Astrocyte of the spinal cord (primary cell): ENCODE results near the gene ZNF593.
A peak's percentile ranks its signal among the peaks of the same experiment; 100 is the strongest.

Experiments
- DNase-seq: peaks from one replicate; pipeline ENCODE4 v3.0.0; 2011; ENCODE audit warnings: low read depth, low spot score
- H3K4me3 ChIP-seq: 2 replicates; pipeline ENCODE4 v1.5.1; 2011; ENCODE audit warnings: low read depth, mild to moderate bottlenecking, low read length, moderate library complexity
- in situ Hi-C: cut with HindIII; loops from 2 replicates; pipeline ENCODE4 v1.10.0; 2017; ENCODE audit warnings: low sequenced_read_pairs
- TF ChIP-seq, protein P1 (sequence below): IDR thresholded peaks from 2 replicates; pipeline ENCODE4 v1.5.1; 2012; ENCODE audit warnings: low read depth, mild to moderate bottlenecking, low read length, inconsistent platforms

Gene ZNF593

DNA sequence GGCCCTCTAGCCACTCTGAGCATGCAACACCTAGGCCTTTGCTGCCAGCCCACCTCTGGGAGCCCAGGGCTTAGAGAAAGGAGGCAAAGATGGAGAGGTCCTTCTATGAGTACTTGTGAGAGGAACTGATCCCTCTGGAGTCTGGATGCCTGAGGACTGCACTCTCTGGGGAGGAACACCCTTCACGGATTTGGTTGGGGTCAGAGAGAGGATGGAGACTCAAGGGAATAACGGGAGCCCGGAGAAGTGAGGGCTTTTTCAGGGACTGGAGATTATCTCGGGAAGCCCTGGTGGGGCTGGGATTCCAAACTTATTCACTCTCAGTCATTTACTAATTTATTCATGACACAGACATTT lies 532 bp upstream of the ZNF593 start:
- no peak for DNase-seq
- TF ChIP-seq, protein P1, sequence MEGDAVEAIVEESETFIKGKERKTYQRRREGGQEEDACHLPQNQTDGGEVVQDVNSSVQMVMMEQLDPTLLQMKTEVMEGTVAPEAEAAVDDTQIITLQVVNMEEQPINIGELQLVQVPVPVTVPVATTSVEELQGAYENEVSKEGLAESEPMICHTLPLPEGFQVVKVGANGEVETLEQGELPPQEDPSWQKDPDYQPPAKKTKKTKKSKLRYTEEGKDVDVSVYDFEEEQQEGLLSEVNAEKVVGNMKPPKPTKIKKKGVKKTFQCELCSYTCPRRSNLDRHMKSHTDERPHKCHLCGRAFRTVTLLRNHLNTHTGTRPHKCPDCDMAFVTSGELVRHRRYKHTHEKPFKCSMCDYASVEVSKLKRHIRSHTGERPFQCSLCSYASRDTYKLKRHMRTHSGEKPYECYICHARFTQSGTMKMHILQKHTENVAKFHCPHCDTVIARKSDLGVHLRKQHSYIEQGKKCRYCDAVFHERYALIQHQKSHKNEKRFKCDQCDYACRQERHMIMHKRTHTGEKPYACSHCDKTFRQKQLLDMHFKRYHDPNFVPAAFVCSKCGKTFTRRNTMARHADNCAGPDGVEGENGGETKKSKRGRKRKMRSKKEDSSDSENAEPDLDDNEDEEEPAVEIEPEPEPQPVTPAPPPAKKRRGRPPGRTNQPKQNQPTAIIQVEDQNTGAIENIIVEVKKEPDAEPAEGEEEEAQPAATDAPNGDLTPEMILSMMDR, result no peak
- no peak overlapping the region for H3K4me3 ChIP-seq
- in situ Hi-C loops, result no loop called here

DNA sequence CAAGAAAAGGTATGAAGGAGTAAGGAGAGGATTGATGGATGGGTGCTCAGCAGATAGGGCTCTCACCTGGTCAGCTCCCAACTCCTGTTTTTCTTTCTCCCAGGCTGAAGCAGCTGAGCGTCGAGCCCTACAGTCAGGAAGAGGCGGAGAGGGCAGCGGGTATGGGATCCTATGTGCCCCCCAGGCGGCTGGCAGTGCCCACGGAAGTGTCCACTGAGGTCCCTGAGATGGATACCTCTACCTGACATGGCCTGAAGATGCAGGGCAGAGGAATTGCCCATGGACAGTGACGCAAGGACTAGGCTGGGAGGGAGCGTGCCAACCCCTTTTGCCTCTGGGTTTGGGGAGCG lies 739 bp downstream of the ZNF593 start:
- H3K4me3 ChIP-seq, result peak overlapping the region; percentile 71
- in situ Hi-C loops, result no loop called here
- DNase-seq, result no peak
- TF ChIP-seq, protein P1, result no peak

DNA sequence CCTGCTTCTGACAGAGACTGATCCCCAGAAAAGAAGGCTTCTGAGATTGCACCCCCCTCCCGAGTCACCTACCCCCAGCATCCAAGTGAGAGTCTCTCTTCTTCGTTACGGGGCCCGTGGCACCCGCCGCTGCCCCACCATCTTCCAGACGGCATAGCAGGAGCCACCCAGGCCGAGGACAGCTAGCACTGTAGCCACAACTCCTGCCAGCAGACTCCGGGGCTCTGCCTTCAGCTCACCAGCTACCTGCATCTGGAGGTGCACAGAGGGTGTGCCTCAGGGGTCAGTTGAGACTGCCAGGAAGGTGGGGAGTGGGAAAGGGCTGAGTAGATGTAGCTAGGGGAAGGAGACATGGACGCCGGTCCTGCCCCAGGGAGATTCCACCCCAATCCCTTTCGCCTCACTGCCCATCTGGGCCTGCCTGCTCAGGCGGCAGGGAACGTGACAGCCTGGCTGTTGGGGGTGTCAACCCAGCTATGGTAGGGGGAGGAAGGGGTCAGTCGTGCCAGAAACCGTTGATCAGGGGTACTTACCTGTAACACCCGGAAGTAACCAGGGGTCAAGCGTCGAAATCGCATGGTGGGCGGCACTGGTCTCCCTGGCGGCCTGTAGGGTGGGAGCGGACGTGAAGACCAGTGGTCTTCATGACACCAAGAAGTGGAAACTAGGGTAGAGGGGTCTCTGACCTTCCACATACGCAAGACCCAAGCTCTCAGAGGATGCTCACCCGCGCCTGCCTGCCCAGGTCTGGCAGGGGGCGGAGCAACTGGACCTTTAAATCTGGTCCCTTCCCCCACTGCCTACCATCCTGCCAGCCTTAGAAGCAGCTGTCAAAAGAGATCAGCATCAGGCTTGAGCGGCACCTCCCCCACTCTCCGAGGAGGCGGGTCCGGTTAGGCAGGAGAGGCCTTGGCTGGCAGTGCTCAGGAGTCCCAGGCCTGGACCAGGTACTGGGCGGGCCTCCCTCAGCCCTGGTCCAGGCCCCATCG lies 1.7 kb downstream of the ZNF593 start, which contains the start of gene ZNF593OS:
ZNF593OS (minus strand) TSS at position 749 of the 989 bp plus-strand sequence; CDS start at position 578, 171 bp downstream.
- peak within 1 kb of the TSS; percentile 71 for H3K4me3 ChIP-seq
- in situ Hi-C loops, result no loop called here
- TF ChIP-seq, protein P1, result no peak
- DNase-seq, result no peak

DNA sequence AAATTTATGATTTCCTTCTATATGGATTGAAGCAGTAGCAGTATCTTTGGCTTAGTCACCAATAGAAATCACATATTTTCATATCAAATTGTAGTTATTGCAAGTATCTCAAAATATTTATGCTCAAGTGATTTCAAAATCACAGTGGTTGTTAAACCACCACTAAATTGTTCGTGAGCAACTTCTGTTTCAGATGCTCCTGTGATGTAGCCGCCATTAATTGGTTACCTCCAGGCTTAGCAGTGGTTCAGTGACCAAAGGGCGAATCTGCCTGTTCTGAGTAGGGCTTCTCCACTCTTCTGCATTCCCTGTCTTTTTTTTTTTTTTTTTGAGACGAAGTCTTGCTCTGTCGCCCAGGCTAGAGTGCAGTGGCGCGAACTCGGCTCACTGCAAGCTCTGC lies 5.6 kb downstream of the ZNF593 start:
- in situ Hi-C loops, result no loop called here
- no peak for DNase-seq
- TF ChIP-seq, protein P1, result no peak

DNA sequence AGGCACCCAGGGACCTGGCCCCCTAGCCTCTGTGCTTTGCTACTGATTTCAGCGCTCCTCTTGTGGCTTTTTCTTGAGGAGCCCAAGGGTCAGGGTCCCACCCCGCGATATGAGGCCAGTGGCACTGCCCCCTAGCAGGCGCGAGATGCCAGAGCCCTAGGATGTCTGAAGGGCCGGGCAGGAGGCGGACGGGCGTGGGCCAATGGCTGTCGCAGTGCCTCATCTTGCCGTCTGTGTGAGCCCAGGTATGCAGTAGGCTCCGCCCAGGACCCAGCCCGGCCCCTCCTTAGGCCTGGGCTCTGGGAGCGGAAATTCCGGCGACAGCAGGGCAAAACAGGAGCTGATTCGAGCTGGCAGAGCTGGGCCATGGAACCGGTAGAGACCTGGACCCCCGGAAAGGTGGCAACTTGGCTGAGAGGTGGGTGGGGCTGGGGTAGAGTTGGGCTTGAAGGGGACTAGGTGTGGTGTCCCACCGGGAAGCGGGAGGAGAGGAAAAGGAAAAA lies 7.5 kb downstream of the ZNF593 start, which contains the start of gene CNKSR1:
CNKSR1 (plus strand) TSS at position 310 of the 503 bp plus-strand sequence; CDS start at position 367, 57 bp downstream.
- DNase-seq, result no peak
- H3K4me3 ChIP-seq, result no peak within 1 kb of the TSS
- in situ Hi-C loops, result no loop called here
- TF ChIP-seq, protein P1, result no peak

More for the DNA sequence above, 5.6 kb downstream of the ZNF593 start:
- H3K4me3 ChIP-seq, result no peak overlapping the region

DNA sequence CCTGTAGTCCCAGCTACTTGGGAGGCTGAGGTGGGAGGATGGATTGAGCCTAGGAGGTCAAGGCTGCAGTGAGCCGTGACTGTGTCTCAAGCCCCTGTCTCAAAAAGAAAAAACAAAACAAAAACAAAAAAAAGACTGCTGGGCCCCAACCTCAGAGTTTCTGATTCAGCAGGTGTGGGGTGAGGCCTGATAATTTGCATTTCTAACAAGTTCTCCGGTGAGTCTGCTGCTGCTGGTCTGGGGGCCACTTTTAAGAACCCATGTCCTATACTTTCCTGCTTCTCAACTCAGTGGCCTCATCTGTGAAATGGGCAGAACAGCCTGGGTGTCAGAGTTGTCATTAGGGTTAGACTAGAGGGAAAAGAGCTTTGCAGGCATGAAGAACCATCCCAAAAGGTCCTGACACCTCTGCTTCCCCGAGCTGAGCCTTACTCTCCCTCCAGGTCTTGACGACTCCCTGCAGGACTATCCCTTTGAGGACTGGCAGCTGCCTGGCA lies 10.3 kb downstream of the ZNF593 start:
- TF ChIP-seq, protein P1, result no peak
- H3K4me3 ChIP-seq, result no peak overlapping the region
- in situ Hi-C loops, result no loop called here
- no peak for DNase-seq
